Mucosa of descending colon (tissue), 3 donors: ENCODE results near the gene PIGW. TPM values are rescaled to one million over a fixed set of nuclear protein-coding genes. Genes with fewer than 3 reads are reported as not detected.

Source experiments
- ATAC-seq: fragments of 200-7000 bp; cut with Tn5 transposase; one replicate; pipeline ENCODE4 v1.9.1; 2020; ENCODE audit warnings: mild to moderate bottlenecking, moderate library complexity
- DNase-seq, 3 donors: peaks; one replicate each; pipeline ENCODE4 v3.0.0-alpha.2; 2020
- H3K36me3 ChIP-seq: fragments of 200-600 bp; one replicate; pipeline ENCODE4 v1.8.0; 2021; ENCODE audit warnings: low read depth, mild to moderate bottlenecking
- H3K4me1 ChIP-seq: fragments of 200-600 bp; one replicate; pipeline ENCODE4 v1.8.0; 2021; ENCODE audit warnings: low read depth, mild to moderate bottlenecking
- H3K4me3 ChIP-seq: fragments of 200-600 bp; one replicate; pipeline ENCODE4 v1.8.0; 2021; ENCODE audit warnings: mild to moderate bottlenecking
- H3K9me3 ChIP-seq: fragments of 200-600 bp; one replicate; pipeline ENCODE4 v1.8.0; 2021; ENCODE audit warnings: mild to moderate bottlenecking
- intact Hi-C, 2 donors: fragments of 100-400 bp; cut with DNase I in 1 of 2; cut with micrococcal nuclease in 1 of 2; formaldehyde crosslinking; loops; one replicate each; pipeline versions ENCODE4 v1.11.0 to v1.11.1; 2022; cut with DNase I, micrococcal nuclease
- total RNA-seq, 3 donors: library from RNA; stranded (reverse); fragmentation: NEBNext Ultra II Directional in 2 of 3; extraction: Animal tissue kit (Norgen Biotek cat#: 25700) in 2 of 3; gene quantifications; one replicate each; pipeline versions ENCODE4 v1.2.1 to v1.2.4, GENCODE V29; 2021 to 2023
- TF ChIP-seq, protein P1 (sequence below): fragments of 200-600 bp; IDR thresholded peaks from one replicate; pipeline ENCODE4 v1.8.0; 2022; ENCODE audit warnings: antibody characterized with exemption, mild to moderate bottlenecking
- donor health status: DM: no; HTN: no; CAD: no; lungs with moderate emphysema.
- donor health status: DM: no; HTN: no; CAD: no.
- donor health status: DM: no; HTN: yes; CAD: no.

The PIGW gene
- total RNA-seq, 3 donors from 2014 or later, result 4.6 to 10.2 (median 7.0) TPM

DNA sequence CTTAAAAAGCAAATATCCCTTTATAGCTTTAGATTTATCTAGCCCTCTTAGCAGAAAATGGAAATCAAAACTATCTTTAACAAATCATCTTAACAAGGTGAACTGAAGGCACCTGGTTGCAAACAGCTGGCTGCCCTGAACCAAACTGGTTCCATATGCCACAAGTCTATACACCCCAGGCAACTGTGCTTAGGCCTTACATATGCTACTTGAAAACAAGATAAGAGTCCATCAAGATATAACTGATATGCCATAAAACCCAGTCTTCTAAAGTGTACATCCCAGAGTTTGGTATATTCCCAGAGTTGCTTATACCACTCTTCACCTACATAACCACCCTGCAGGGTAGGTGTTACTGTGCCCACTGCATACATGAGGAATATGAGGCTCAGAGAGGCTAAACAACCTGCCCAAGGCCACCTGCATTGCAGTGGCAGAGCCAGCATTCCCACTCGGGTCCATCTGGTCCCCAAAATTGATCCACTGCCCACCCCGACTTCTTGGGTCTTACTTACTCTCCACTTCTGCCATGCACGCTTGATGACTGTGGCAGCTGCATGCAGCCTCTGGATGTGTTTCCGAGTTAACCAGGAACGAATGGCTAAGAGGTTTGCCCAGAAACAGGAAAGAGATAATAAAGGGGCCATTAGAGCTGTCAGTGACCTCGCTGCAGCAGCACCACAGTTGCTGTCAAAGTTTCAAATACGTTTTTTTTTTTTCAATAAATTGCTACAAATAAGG is 36.1 kb upstream of the PIGW start:
- H3K9me3 ChIP-seq, result no peaks in the 10 kb centered on the region
- TF ChIP-seq, protein P1, sequence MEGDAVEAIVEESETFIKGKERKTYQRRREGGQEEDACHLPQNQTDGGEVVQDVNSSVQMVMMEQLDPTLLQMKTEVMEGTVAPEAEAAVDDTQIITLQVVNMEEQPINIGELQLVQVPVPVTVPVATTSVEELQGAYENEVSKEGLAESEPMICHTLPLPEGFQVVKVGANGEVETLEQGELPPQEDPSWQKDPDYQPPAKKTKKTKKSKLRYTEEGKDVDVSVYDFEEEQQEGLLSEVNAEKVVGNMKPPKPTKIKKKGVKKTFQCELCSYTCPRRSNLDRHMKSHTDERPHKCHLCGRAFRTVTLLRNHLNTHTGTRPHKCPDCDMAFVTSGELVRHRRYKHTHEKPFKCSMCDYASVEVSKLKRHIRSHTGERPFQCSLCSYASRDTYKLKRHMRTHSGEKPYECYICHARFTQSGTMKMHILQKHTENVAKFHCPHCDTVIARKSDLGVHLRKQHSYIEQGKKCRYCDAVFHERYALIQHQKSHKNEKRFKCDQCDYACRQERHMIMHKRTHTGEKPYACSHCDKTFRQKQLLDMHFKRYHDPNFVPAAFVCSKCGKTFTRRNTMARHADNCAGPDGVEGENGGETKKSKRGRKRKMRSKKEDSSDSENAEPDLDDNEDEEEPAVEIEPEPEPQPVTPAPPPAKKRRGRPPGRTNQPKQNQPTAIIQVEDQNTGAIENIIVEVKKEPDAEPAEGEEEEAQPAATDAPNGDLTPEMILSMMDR, result no peak
- no peak for ATAC-seq
- no peaks in the 10 kb centered on the region for H3K4me1 ChIP-seq
- no peak overlapping the region for H3K4me3 ChIP-seq
- H3K36me3 ChIP-seq, result peaks cover 18% of the 10 kb centered on the region
- intact Hi-C loops, result no loop called here
- DNase-seq, result no peak

DNA sequence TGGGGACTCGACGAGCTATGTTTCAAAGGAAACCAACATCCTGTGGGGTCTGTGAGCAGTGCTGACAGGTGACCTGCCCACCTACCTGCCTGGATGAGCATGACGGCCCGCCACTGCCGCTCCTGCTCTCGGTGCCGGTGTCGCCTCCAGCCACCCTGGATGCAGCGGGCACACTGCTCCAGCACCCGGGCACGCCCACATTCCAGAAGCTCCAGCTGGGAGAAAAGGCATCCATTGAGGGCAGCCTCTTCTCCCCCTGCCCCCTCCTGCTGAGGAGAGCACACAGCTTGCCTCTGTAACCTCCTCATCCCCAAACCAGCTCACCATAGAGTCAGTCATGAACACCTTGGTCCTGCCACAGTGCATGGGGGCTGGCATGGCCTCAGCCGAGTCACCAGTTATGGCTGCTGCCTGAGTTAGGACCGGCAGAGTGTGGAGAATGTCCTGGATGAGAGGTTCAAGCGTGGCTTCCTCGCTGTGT is 34.0 kb upstream of the PIGW start:
- TF ChIP-seq, protein P1, result no peak
- intact Hi-C loops, result no loop called here
- H3K9me3 ChIP-seq, result no peaks in the 10 kb centered on the region
- ATAC-seq (no peak), DNase-seq (no peak)
- H3K36me3 ChIP-seq, result peaks cover 11% of the 10 kb centered on the region
- H3K4me3 ChIP-seq, result no peak overlapping the region
- no peaks in the 10 kb centered on the region for H3K4me1 ChIP-seq

DNA sequence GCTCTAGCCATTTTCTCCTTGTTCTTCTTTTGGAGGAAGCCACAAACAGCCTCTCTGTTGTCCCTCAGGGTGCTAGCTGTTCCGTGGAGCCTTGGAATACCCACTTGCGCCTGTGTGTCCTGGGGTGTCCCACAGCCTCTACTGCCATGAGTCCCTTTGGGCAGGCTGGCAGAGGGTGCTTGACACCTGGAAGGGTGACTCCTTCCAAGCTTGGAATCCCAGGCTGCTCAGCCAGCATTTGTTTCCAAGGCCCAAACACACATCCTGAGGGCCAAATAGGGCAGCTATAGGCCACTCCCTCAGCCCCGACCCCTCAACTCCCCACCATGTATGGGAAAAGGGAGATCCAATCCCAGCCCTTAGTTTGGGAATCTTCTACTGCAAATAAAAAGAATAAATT is 33.4 kb upstream of the PIGW start:
- Histone ChIP-seq H3K4me3 (no peak overlapping the region), H3K36me3 (peaks cover 11% of the 10 kb centered on the region), H3K4me1 (no peaks in the 10 kb centered on the region), H3K9me3 (no peaks in the 10 kb centered on the region)
- ATAC-seq (no peak), DNase-seq (no peak)
- intact Hi-C loops, result no loop called here
- TF ChIP-seq, protein P1, result no peak

- TF ChIP-seq, protein P1, result no peak
- DNase-seq, result no peak
- no peak overlapping the region for H3K4me3 ChIP-seq
- intact Hi-C loops, result no loop called here
- no peaks in the 10 kb centered on the region for H3K9me3 ChIP-seq
- no peak for ATAC-seq
- H3K36me3 ChIP-seq, result peaks cover 11% of the 10 kb centered on the region
- no peaks in the 10 kb centered on the region for H3K4me1 ChIP-seq
These were observed 32.8 kb upstream of the PIGW start for GRCh38 chr17:36501963-36502362.

- TF ChIP-seq, protein P1, result no peak
- ATAC-seq (no peak), DNase-seq (no peak)
- Histone ChIP-seq H3K9me3 (no peaks in the 10 kb centered on the region), H3K4me3 (no peak overlapping the region), H3K36me3 (no peaks in the 10 kb centered on the region), H3K4me1 (no peaks in the 10 kb centered on the region)
- intact Hi-C loops, result no loop called here
These were observed 31.2 kb upstream of the PIGW start for GRCh38 chr17:36503456-36504155.
